ENCODE measurements around the gene SGK1.

GRCh38 chr6:134172020-134172705, 145.7 kb downstream of the SGK1 start:
- TF ChIP-seq CTCF (IDR thresholded peaks at IDR 0.05) (no peak), POLR2AphosphoS5 (IDR thresholded peaks at IDR 0.05) (no peak)
